ENCODE data around the gene CCDC88B.

The CCDC88B gene

DNA sequence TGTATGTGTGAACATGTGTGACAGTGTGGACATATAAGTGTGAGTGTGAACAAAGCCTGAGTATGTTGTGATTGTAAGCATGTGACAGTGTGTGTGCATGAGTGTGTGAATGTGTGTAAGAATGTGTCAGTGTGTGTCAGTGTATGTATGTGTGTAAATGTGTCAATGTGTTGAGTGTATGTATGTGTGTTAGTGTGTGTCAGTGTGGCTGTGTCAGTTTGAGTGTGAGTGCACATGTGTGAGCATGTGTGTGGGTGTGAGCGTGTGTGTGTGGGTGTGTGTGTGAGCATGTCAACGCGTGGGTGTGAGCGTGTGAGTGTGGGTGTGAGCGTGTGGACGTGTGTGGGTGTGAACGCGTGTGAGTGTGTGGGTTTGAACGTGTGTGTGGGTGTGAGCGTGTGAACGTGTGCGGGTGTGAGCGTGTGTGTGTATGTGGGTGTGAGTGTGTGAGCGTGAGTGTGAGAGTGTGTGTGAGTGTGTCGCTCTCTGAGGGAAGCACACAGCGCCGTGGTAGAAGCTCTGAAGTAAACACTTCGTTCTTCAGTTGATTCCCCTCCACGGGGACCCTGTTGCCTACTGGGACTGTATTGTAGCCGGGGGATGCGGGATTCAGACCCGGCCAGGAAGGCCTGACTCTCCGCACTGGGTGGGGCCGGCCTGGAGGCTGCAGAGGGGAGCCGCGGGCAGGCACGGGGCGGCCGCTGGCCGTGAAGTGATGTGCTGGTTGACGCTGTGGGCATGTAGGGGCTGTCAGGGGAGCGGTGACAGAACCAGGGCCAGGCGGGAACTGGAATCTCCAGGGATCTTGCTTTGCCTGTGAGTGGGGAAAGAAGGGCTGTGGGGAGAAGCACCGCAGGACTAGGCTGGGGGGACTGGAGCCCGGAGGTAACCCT lies 40.1 kb downstream of the CCDC88B start:
- no peaks in the 10 kb centered on the region for H3K4me1 ChIP-seq (ENCODE audit: control insufficient read depth, insufficient read depth, low read length)
- no peak overlapping the region for H3K4me3 ChIP-seq (ENCODE audit: low read depth, low read length)
- TF ChIP-seq KLF1 (tag by site-specific recombination; IDR thresholded peaks at IDR 0.05) (no peak), ZNF138 (tag by site-specific recombination; IDR thresholded peaks at IDR 0.05; ENCODE audit: borderline replicate concordance) (no peak), ZNF768 (tag by site-specific recombination; IDR thresholded peaks at IDR 0.05) (no peak), ZBTB1 (tag by site-specific recombination; IDR thresholded peaks at IDR 0.05) (no peak), TCF7L2 (IDR thresholded peaks at IDR 0.05; ENCODE audit: borderline replicate concordance, low read depth, low read length) (no peak), ZNF621 (tag by site-specific recombination; IDR thresholded peaks at IDR 0.05) (no peak), ZSCAN4 (tag by site-specific recombination; IDR thresholded peaks at IDR 0.05) (peak; percentile 89), ZNF18 (tag by site-specific recombination; IDR thresholded peaks at IDR 0.05) (peak; percentile 96), EGR2 (tag by site-specific recombination; IDR thresholded peaks at IDR 0.05; ENCODE audit: low read depth) (peak; percentile 97), SP2 (tag by site-specific recombination; IDR thresholded peaks at IDR 0.05) (no peak), ZNF48 (tag by site-specific recombination; IDR thresholded peaks at IDR 0.05) (0 out of 2 replicates have a peak, but pooled peaks have one; percentile 44), ZFHX2 (tag by site-specific recombination; conservative IDR thresholded peaks at IDR 0.05) (peak; percentile 98), OVOL3 (tag by site-specific recombination; IDR thresholded peaks at IDR 0.05) (no peak), ZNF623 (tag by site-specific recombination; IDR thresholded peaks at IDR 0.05) (no peak), ZIC2 (tag by site-specific recombination; IDR thresholded peaks at IDR 0.05) (no peak), ZNF302 (tag by site-specific recombination; IDR thresholded peaks at IDR 0.05; ENCODE audit: low read depth) (no peak), ZNF266 (tag by site-specific recombination; IDR thresholded peaks at IDR 0.05; ENCODE audit: low read depth) (no peak), ZNF366 (tag by site-specific recombination; conservative IDR thresholded peaks at IDR 0.05) (no peak), YY2 (tag by site-specific recombination; IDR thresholded peaks at IDR 0.05) (no peak), FEZF1 (tag by site-specific recombination; IDR thresholded peaks at IDR 0.05) (no peak), ZNF548 (tag by site-specific recombination; IDR thresholded peaks at IDR 0.05) (no peak)
- TF ChIP-seq, protein P1, sequence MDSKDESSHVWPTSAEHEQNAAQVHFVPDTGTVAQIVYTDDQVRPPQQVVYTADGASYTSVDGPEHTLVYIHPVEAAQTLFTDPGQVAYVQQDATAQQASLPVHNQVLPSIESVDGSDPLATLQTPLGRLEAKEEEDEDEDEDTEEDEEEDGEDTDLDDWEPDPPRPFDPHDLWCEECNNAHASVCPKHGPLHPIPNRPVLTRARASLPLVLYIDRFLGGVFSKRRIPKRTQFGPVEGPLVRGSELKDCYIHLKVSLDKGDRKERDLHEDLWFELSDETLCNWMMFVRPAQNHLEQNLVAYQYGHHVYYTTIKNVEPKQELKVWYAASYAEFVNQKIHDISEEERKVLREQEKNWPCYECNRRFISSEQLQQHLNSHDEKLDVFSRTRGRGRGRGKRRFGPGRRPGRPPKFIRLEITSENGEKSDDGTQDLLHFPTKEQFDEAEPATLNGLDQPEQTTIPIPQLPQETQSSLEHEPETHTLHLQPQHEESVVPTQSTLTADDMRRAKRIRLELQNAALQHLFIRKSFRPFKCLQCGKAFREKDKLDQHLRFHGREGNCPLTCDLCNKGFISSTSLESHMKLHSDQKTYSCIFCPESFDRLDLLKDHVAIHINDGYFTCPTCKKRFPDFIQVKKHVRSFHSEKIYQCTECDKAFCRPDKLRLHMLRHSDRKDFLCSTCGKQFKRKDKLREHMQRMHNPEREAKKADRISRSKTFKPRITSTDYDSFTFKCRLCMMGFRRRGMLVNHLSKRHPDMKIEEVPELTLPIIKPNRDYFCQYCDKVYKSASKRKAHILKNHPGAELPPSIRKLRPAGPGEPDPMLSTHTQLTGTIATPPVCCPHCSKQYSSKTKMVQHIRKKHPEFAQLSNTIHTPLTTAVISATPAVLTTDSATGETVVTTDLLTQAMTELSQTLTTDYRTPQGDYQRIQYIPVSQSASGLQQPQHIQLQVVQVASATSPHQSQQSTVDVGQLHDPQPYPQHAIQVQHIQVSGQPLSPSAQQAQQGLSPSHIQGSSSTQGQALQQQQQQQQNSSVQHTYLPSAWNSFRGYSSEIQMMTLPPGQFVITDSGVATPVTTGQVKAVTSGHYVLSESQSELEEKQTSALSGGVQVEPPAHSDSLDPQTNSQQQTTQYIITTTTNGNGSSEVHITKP (tag by site-specific recombination; IDR thresholded peaks at IDR 0.05) = no peak
- CTCF ChIA-PET = interaction anchor here (0.6 to 1.5 kb wide), 4 partner anchors 23 to 407 kb away, joined by 3 to 5 read pairs (median 4); no protein-coding TSS in a partner anchor
- H3K9me3 ChIP-seq (ENCODE audit: control insufficient read depth, insufficient read depth, low read depth, low read length) = no peaks in the 10 kb centered on the region
- POLR2A ChIA-PET = no interaction called here
- H3K36me3 ChIP-seq (ENCODE audit: control insufficient read depth in 2 of 2, insufficient read depth in 1 of 2, low read length in 2 of 2) = no peaks in the 10 kb centered on the region
- no peak overlapping the region for H3K27ac ChIP-seq (ENCODE audit: extremely low read depth, low read depth, low read length)
